ENCODE data around the gene CSGALNACT2.

- no peak for TF ChIP-seq POLR2A (IDR thresholded peaks at IDR 0.05; ENCODE audit: low read length)
- no peak for TF ChIP-seq GATA1 (IDR thresholded peaks at IDR 0.05; ENCODE audit: low read depth, low read length)
These were observed 57.3 kb downstream of the CSGALNACT2 start for GRCh38 chr10:43195557-43195956.

All from erythroblast (primary cell).